MM.1S (cell line): ENCODE results near the gene ABHD15.
A peak's percentile ranks its signal among the peaks of the same experiment; 100 is the strongest.

Experiments used
- DNase-seq: peaks from one replicate; pipeline ENCODE4 v3.0.0-alpha.2; 2015
- H2AFZ ChIP-seq: fragments of 300-600 bp; sonication (generic); 2 replicates; pipeline ENCODE4 v1.6.0; 2016; ENCODE audit warnings: antibody characterized with exemption, low read length
- H3F3A ChIP-seq: fragments of 300-600 bp; sonication (generic); 2 replicates; pipeline ENCODE4 v1.6.1; 2016; ENCODE audit warnings: mild to moderate bottlenecking, antibody characterized with exemption, low read length, moderate library complexity, mixed read lengths; ENCODE audit not compliant: insufficient read depth
- H3K27ac ChIP-seq: fragments of 300-600 bp; sonication (generic); 2 replicates; pipeline ENCODE4 v1.5.1; 2016; ENCODE audit warnings: mild to moderate bottlenecking, low read length
- H3K27me3 ChIP-seq: fragments of 300-600 bp; sonication (generic); replicated peaks from 2 replicates; pipeline ENCODE4 v1.6.0; 2016; ENCODE audit warnings: low read length; ENCODE audit not compliant: insufficient read depth
- H3K36me3 ChIP-seq: fragments of 300-600 bp; sonication (generic); replicated peaks from 2 replicates; pipeline ENCODE4 v1.6.1; 2016; ENCODE audit warnings: mild to moderate bottlenecking, low read length, mixed read lengths; ENCODE audit not compliant: insufficient read depth
- H3K4me1 ChIP-seq: fragments of 300-600 bp; sonication (generic); 2 replicates; pipeline ENCODE4 v1.6.1; 2016; ENCODE audit warnings: low read length, mixed read lengths
- H3K4me2 ChIP-seq: fragments of 300-600 bp; sonication (generic); 2 replicates; pipeline ENCODE4 v1.6.0; 2016; ENCODE audit warnings: low read depth, low read length
- H3K4me3 ChIP-seq: fragments of 300-600 bp; sonication (generic); 2 replicates; pipeline ENCODE4 v1.5.1; 2016; ENCODE audit warnings: low read length, mixed read lengths
- H3K79me2 ChIP-seq: fragments of 300-600 bp; sonication (generic); 2 replicates; pipeline ENCODE4 v1.6.1; 2016; ENCODE audit warnings: mixed run types, low read length, mixed read lengths
- H3K9ac ChIP-seq: fragments of 300-600 bp; sonication (generic); 2 replicates; pipeline ENCODE4 v1.6.1; 2016; ENCODE audit warnings: low read length, mixed read lengths
- H3K9me2 ChIP-seq: fragments of 300-600 bp; sonication (generic); replicated peaks from 2 replicates; pipeline ENCODE4 v1.6.1; 2016; ENCODE audit warnings: mild to moderate bottlenecking, low read length, mixed read lengths; ENCODE audit not compliant: insufficient read depth
- H3K9me3 ChIP-seq: fragments of 300-600 bp; sonication (generic); replicated peaks from 2 replicates; pipeline ENCODE4 v1.6.1; 2016; ENCODE audit warnings: mild to moderate bottlenecking, low read length, mixed read lengths; ENCODE audit not compliant: insufficient read depth
- H4K20me1 ChIP-seq: fragments of 300-600 bp; sonication (generic); 2 replicates; pipeline ENCODE4 v1.6.1; 2016; ENCODE audit warnings: mild to moderate bottlenecking, low read length, moderate library complexity, mixed read lengths; ENCODE audit not compliant: insufficient read depth
- CTCF ChIP-seq: fragments of 300-600 bp; sonication (generic); IDR thresholded peaks from 2 replicates; pipeline ENCODE4 v1.5.1; 2016; ENCODE audit warnings: antibody characterized with exemption, low read length, mixed read lengths
- EZH2 ChIP-seq: fragments of 300-600 bp; sonication (generic); optimal IDR thresholded peaks from 2 replicates; pipeline ENCODE3; 2017; ENCODE audit warnings: low read depth, mild to moderate bottlenecking, antibody characterized with exemption, low read length, mixed read lengths
- EZH2phosphoT487 ChIP-seq: fragments of 300-600 bp; sonication (generic); IDR thresholded peaks from 2 replicates; pipeline ENCODE4 v1.6.1; 2018; ENCODE audit warnings: antibody characterized with exemption, low read length

The ABHD15 gene

DNA sequence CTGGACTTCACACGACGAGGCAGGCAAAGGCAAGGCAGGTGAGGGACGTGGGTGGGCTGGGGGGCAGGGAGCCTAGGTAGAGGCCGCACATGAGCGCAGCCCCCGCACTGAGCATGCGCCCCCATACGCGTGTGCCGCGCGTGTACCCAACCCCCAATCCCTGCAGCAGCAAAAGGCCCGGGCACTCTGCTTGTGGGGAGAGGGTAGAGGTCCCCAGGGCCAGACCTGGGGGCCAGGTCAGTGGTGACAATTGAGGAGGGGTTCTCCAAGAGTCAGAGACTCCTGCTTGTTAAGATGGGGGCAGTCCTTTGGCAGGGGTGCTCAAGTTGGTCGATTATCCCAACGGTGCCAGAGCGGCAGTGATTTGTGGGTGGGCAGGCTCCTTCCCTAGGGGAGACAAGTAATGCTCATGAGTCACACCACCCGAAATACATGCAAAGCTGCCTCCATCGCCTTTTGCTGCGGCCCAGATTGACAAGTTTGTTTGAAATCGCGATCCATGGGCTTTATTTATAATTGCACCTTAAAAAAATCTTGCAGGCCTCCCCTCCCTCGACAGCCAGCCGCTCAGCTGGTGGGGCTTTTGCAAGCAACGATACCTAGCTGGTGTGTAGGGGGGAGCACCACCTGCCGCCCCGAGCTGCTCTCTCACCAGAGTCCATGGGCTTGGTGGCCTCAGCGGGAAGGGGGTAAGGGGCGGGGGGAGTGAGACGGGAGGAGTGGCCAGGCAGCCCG is 23.7 kb upstream of the ABHD15 start:
- Histone ChIP-seq H3K4me2 (peak overlapping the region; percentile 99), H3K4me1 (peaks cover 36% of the 10 kb centered on the region), H2AFZ (peak overlapping the region; percentile 84), H3F3A (peaks cover 6% of the 10 kb centered on the region; the same call in 1 of the 2 replicates), H3K27me3 (no peaks in the 10 kb centered on the region), H3K9me3 (no peaks in the 10 kb centered on the region), H3K79me2 (peaks cover 34% of the 10 kb centered on the region), H3K9me2 (no peaks in the 10 kb centered on the region), H4K20me1 (no peaks in the 10 kb centered on the region), H3K9ac (peak overlapping the region; percentile 67; the same call in 1 of the 2 replicates), H3K4me3 (peak overlapping the region; percentile 84), H3K27ac (no peak overlapping the region), H3K36me3 (no peaks in the 10 kb centered on the region)
- no peak for TF ChIP-seq CTCF
- no peak for TF ChIP-seq EZH2
- no peak for TF ChIP-seq EZH2phosphoT487
- DNase-seq = no peak

GRCh38 chr17:29589524-29590410 is 22.9 kb upstream of the ABHD15 start, which contains the start of gene GIT1:
Gene GIT1, minus strand, starts transcription at chr17:29589648. Its CDS starts 270 bp downstream, at chr17:29589378.
- H3K4me3 ChIP-seq = peak within 1 kb of the TSS; percentile 84
- peak; percentile 89 for DNase-seq
- no peak within 1 kb of the TSS; the same call in 1 of the 2 replicates for H3K27ac ChIP-seq
- H3K9ac ChIP-seq = peak within 1 kb of the TSS; percentile 68
- no peaks in the 10 kb centered on the region for H3K27me3 ChIP-seq
- H3F3A ChIP-seq = peaks cover 6% of the 10 kb centered on the region; the same call in 1 of the 2 replicates
- no peaks in the 10 kb centered on the region for H3K9me2 ChIP-seq
- peak within 1 kb of the TSS; percentile 84 for H2AFZ ChIP-seq
- H3K9me3 ChIP-seq = no peaks in the 10 kb centered on the region
- H3K79me2 ChIP-seq = peaks cover 42% of the 10 kb centered on the region
- TF ChIP-seq EZH2phosphoT487 (no peak), CTCF (no peak), EZH2 (no peak)
- H3K4me2 ChIP-seq = peak within 1 kb of the TSS; percentile 99
- peaks cover 36% of the 10 kb centered on the region for H3K4me1 ChIP-seq
- no peaks in the 10 kb centered on the region for H4K20me1 ChIP-seq
- H3K36me3 ChIP-seq = no peaks in the 10 kb centered on the region

GRCh38 chr17:29588562-29589411 is 21.9 kb upstream of the ABHD15 start:
- H3K79me2 ChIP-seq = peaks cover 51% of the 10 kb centered on the region
- DNase-seq = peak; percentile 36
- peaks cover 32% of the 10 kb centered on the region for H3K4me1 ChIP-seq
- peak overlapping the region; percentile 90 for H3K4me2 ChIP-seq
- H3K9me2 ChIP-seq = no peaks in the 10 kb centered on the region
- no peak for TF ChIP-seq EZH2phosphoT487
- no peak for TF ChIP-seq EZH2
- no peak for TF ChIP-seq CTCF
- H2AFZ ChIP-seq = peak overlapping the region; percentile 57
- H3F3A ChIP-seq = peaks cover 6% of the 10 kb centered on the region; the same call in 1 of the 2 replicates
- no peaks in the 10 kb centered on the region for H3K9me3 ChIP-seq
- H4K20me1 ChIP-seq = no peaks in the 10 kb centered on the region
- H3K36me3 ChIP-seq = no peaks in the 10 kb centered on the region
- H3K9ac ChIP-seq = peak overlapping the region; percentile 68; the same call in 1 of the 2 replicates
- H3K27me3 ChIP-seq = no peaks in the 10 kb centered on the region
- peak overlapping the region; percentile 78 for H3K4me3 ChIP-seq
- no peak overlapping the region; the same call in 1 of the 2 replicates for H3K27ac ChIP-seq
